ENCODE results near the gene STK39. TPM values are rescaled to one million over a fixed set of nuclear protein-coding genes. Genes with fewer than 3 reads are reported as not detected.

STK39 gene
- total RNA-seq, 1 experiment from 2014 or later, result 22.1 TPM

- TF ChIP-seq CTCF (conservative IDR thresholded peaks at IDR 0.05), result no peak
- Histone ChIP-seq H2AFZ (ENCODE audit: low read length) (no peak overlapping the region), H4K8ac (replicated peaks; ENCODE audit: insufficient read length, low read depth, low read length) (no peak overlapping the region), H3K23ac (ENCODE audit: insufficient read length, low read depth, low read length) (no peak overlapping the region), H3K18ac (ENCODE audit: insufficient read length, low read depth, low read length) (no peak overlapping the region), H2BK12ac (ENCODE audit: insufficient read length, low read depth, low read length) (no peak overlapping the region), H4K91ac (ENCODE audit: insufficient read length, low read depth, low read length) (no peak overlapping the region), H2BK5ac (ENCODE audit: insufficient read length, low read length) (no peak overlapping the region), H4K5ac (ENCODE audit: insufficient read length, low read depth, low read length) (no peak overlapping the region), H3K79me1 (ENCODE audit: insufficient read depth, low read depth, low read length, poor library complexity, severe bottlenecking) (no peaks in the 10 kb centered on the region), H3K56ac (ENCODE audit: insufficient read length, low read depth, low read length) (no peak overlapping the region), H3T11ph (ENCODE audit: low read length) (no peak overlapping the region), H3K27me3 (ENCODE audit: insufficient read depth, low read length) (no peaks in the 10 kb centered on the region), H3K14ac (ENCODE audit: insufficient read depth, low read length) (no peak overlapping the region), H3K23me2 (ENCODE audit: insufficient read length, low read depth, low read length, poor library complexity, severe bottlenecking) (no peaks in the 10 kb centered on the region), H3K9me3 (ENCODE audit: control insufficient read depth, low read depth, low read length) (no peaks in the 10 kb centered on the region), H4K20me1 (ENCODE audit: control insufficient read depth, insufficient read depth, insufficient read length) (no peaks in the 10 kb centered on the region), H2BK20ac (ENCODE audit: low read depth, low read length, poor library complexity, severe bottlenecking) (no peak overlapping the region), H3K9ac (ENCODE audit: extremely low read depth, insufficient read length, low read length) (no peak overlapping the region), H3K4me1 (ENCODE audit: insufficient read depth, low read length) (peaks cover 5% of the 10 kb centered on the region; the same call in 1 of the 2 replicates), H3K27ac (ENCODE audit: insufficient read length, low read depth, low read length) (no peak overlapping the region), H2BK15ac (ENCODE audit: low read depth, low read length) (no peak overlapping the region), H3K79me2 (ENCODE audit: insufficient read depth, low read length) (no peaks in the 10 kb centered on the region), H3K4ac (ENCODE audit: low read depth, low read length) (no peak overlapping the region), H2AK5ac (ENCODE audit: insufficient read length, low read length) (no peak overlapping the region), H3K4me2 (ENCODE audit: insufficient read depth, insufficient read length, low read length) (no peak overlapping the region), H2BK120ac (ENCODE audit: low read depth, low read length, poor library complexity, severe bottlenecking) (no peak overlapping the region)
- H3K4me1 Mint-ChIP-seq, result peaks cover 28 to 35% of the 10 kb centered on the region in 2 experiments
- H3K27ac Mint-ChIP-seq, result peak overlapping the region in 1 of 3 experiments; percentile 97; a peak in 1 of 7 replicates
- H3K27me3 Mint-ChIP-seq (ENCODE audit: low read depth), result no peaks in the 10 kb centered on the region
- DNase-seq, result no peak
- WGBS (ENCODE audit: extremely low coverage, insufficient read length, low lambda C conversion rate), result no CpG with 5 or more reads among the region's 8 CpGs
- peaks cover 0 to 2% of the 10 kb centered on the region in 2 experiments; a peak in 2 of 5 replicates for H3K9me3 Mint-ChIP-seq
- peaks cover 0 to 21% (median 0%) of the 10 kb centered on the region in 3 experiments; a peak in 3 of 7 replicates for H3K36me3 Mint-ChIP-seq (ENCODE audit: insufficient read depth in 1 of 3, low read depth in 3 of 3)
- H3K4me3 Mint-ChIP-seq, result no peak overlapping the region
Measured at GRCh38 chr2:167944825-167945659, 302.4 kb downstream of the STK39 start.
